Liver (tissue), 9 donors: ENCODE measurements around the gene ADAM19. TPM values are rescaled to one million over a fixed set of nuclear protein-coding genes. Genes with fewer than 3 reads are reported as not detected.

Source experiments
- DNase-seq: peaks from one replicate; pipeline ENCODE4 v3.0.0-alpha.2; 2017; ENCODE audit warnings: low spot score
- H3K27ac ChIP-seq, 2 donors: one replicate each; pipeline ENCODE4 v1.7.0; 2013; ENCODE audit warnings: inconsistent platforms in 2 of 2, low read length in 2 of 2, control low read depth in 1 of 2, low read depth in 1 of 2, mild to moderate bottlenecking in 1 of 2
- H3K27me3 ChIP-seq, 4 donors: one replicate each; pipeline versions ENCODE4 v1.6.1 to v1.7.0; 2013; ENCODE audit warnings: low read length in 3 of 4, inconsistent platforms in 1 of 4, mild to moderate bottlenecking in 1 of 4, moderate library complexity in 1 of 4; ENCODE audit not compliant: control insufficient read depth in 4 of 4, insufficient read depth in 4 of 4
- H3K36me3 ChIP-seq, 4 donors: one replicate each; pipeline versions ENCODE4 v1.6.1 to v1.7.0; 2013; ENCODE audit warnings: low read length in 3 of 4, mild to moderate bottlenecking in 3 of 4, low read depth in 1 of 4, moderate library complexity in 1 of 4; ENCODE audit not compliant: control insufficient read depth in 4 of 4, insufficient read depth in 3 of 4
- H3K4me1 ChIP-seq, 4 donors: one replicate each; pipeline versions ENCODE4 v1.6.1 to v1.7.0; 2013; ENCODE audit warnings: low read length in 3 of 4, mild to moderate bottlenecking in 3 of 4, moderate library complexity in 1 of 4; ENCODE audit not compliant: control insufficient read depth in 4 of 4, insufficient read depth in 4 of 4
- H3K4me3 ChIP-seq, 3 donors: one replicate each; pipeline versions ENCODE4 v1.6.1 to v1.7.0; 2013; ENCODE audit warnings: low read length in 3 of 3, control low read depth in 1 of 3, low read depth in 1 of 3, mild to moderate bottlenecking in 1 of 3
- H3K9ac ChIP-seq, 2 donors: one replicate each; pipeline ENCODE4 v1.7.0; 2013; ENCODE audit warnings: low read length in 2 of 2, mild to moderate bottlenecking in 2 of 2, moderate library complexity in 2 of 2, control low read depth in 1 of 2, low read depth in 1 of 2
- H3K9me3 ChIP-seq, 4 donors: one replicate each; pipeline versions ENCODE4 v1.6.1 to v1.7.0; 2013; ENCODE audit warnings: low read length in 3 of 4; ENCODE audit not compliant: control insufficient read depth in 4 of 4
- ATF3 ChIP-seq: IDR thresholded peaks from 2 replicates; pipeline ENCODE4 v1.6.1; 2016; ENCODE audit warnings: antibody characterized with exemption
- CTCF ChIP-seq: fragments of 150-350 bp; IDR thresholded peaks from 2 replicates; pipeline ENCODE4 v1.5.1; 2017; ENCODE audit warnings: improper control_type of control experiment, low read depth, low read length; ENCODE audit not compliant: missing input control
- EGR1 ChIP-seq, 2 donors: IDR thresholded peaks; 2 replicates each; pipeline ENCODE4 v1.6.1; 2016 to 2018; ENCODE audit warnings: antibody characterized with exemption in 2 of 2, low read depth in 2 of 2
- FOXA1 ChIP-seq: IDR thresholded peaks from 2 replicates; pipeline ENCODE4 v1.6.1; 2016; ENCODE audit warnings: antibody characterized with exemption
- FOXA2 ChIP-seq: IDR thresholded peaks from 2 replicates; pipeline ENCODE4 v1.6.1; 2016; ENCODE audit warnings: antibody characterized with exemption
- GABPA ChIP-seq, 2 donors: IDR thresholded peaks in 1 of 2; conservative IDR thresholded peaks in 1 of 2; 2 replicates each; pipeline ENCODE4 v1.6.1; 2016; ENCODE audit warnings: antibody characterized with exemption in 2 of 2, mild to moderate bottlenecking in 1 of 2, moderate library complexity in 1 of 2
- HNF4A ChIP-seq, 2 donors: conservative IDR thresholded peaks; 2 replicates each; pipeline ENCODE4 v1.6.1; 2016; ENCODE audit warnings: antibody characterized with exemption in 2 of 2, mild to moderate bottlenecking in 2 of 2
- HNF4G ChIP-seq: IDR thresholded peaks from 2 replicates; pipeline ENCODE4 v1.6.1; 2016; ENCODE audit warnings: antibody characterized with exemption
- JUND ChIP-seq, 2 donors: IDR thresholded peaks; 2 replicates each; pipeline ENCODE4 v1.6.1; 2016; ENCODE audit warnings: antibody characterized with exemption in 2 of 2
- MAX ChIP-seq: IDR thresholded peaks from 2 replicates; pipeline ENCODE4 v1.6.1; 2016; ENCODE audit warnings: antibody characterized with exemption
- NR2F2 ChIP-seq: IDR thresholded peaks from 2 replicates; pipeline ENCODE4 v1.6.1; 2016; ENCODE audit warnings: antibody characterized with exemption
- RAD21 ChIP-seq, 2 donors: IDR thresholded peaks; 2 replicates each; pipeline ENCODE4 v1.6.1; 2016; ENCODE audit warnings: antibody characterized with exemption in 2 of 2, mild to moderate bottlenecking in 2 of 2
- REST ChIP-seq: IDR thresholded peaks from 2 replicates; pipeline ENCODE4 v1.6.1; 2016; ENCODE audit warnings: antibody characterized with exemption, mild to moderate bottlenecking
- RXRA ChIP-seq, 2 donors: IDR thresholded peaks; 2 replicates each; pipeline ENCODE4 v1.6.1; 2017 to 2018; ENCODE audit warnings: antibody characterized with exemption in 2 of 2, mild to moderate bottlenecking in 1 of 2
- SP1 ChIP-seq: IDR thresholded peaks from 2 replicates; pipeline ENCODE4 v1.6.1; 2018; ENCODE audit warnings: antibody characterized with exemption, mild to moderate bottlenecking
- YY1 ChIP-seq: IDR thresholded peaks from 2 replicates; pipeline ENCODE4 v1.6.1; 2016; ENCODE audit warnings: antibody characterized with exemption, mild to moderate bottlenecking
- ZBTB33 ChIP-seq: IDR thresholded peaks from 2 replicates; pipeline ENCODE4 v1.6.1; 2016; ENCODE audit warnings: antibody characterized with exemption
- WGBS: extraction: QIAGEN DNeasy Blood & Tissue Kit; methylation state at CpG from one replicate; pipeline ENCODE4 v1.1.7; 2013; 5-methylcytosine and 5-hydroxymethylcytosine counted together
- polyA plus RNA-seq, 2 donors: library from polyadenylated mRNA; stranded (reverse) in 1 of 2; unstranded in 1 of 2; fragments of 200-250 nt in 1 of 2; fragments of >200 nt in 1 of 2; fragmentation: Nextera tagmentation in 1 of 2; extraction: Ambion mirVana in 1 of 2; gene quantifications; one replicate each; pipeline versions ENCODE4 v1.2.1 to v1.2.3, GENCODE V29; 2013 to 2015
- total RNA-seq, 2 donors: library from RNA; depleted of rRNA; stranded (reverse); fragments of >200 nt; gene quantifications; one replicate each; pipeline ENCODE4 v1.2.3, GENCODE V29; 2014
- donor health status: healthy.
- donor health status: healthy.
- donor health status: healthy.
- donor health status: healthy.
- donor health status: healthy.

The ADAM19 gene
- total and polyA plus RNA-seq, 4 donors: 2.4 to 7.1 (median 2.9) TPM

- H3K9ac ChIP-seq: no peak overlapping the region
- peaks cover 2 to 14% (median 10%) of the 10 kb centered on the region in 4 donors for H3K36me3 ChIP-seq
- H3K4me1 ChIP-seq: no peaks in the 10 kb centered on the region
- H3K27me3 ChIP-seq: no peaks in the 10 kb centered on the region
- TF ChIP-seq ZBTB33 (no peak), HNF4A (conservative IDR thresholded peaks at IDR 0.05) (no peak)
- no peak for DNase-seq
- no peak overlapping the region for H3K27ac ChIP-seq
- H3K4me3 ChIP-seq: no peak overlapping the region
- no peaks in the 10 kb centered on the region for H3K9me3 ChIP-seq
- 98% methylated on average over 8 of the region's 8 CpGs for WGBS
Observed at GRCh38 chr5:157496864-157497263, 78.7 kb downstream of the ADAM19 start.

- no peaks in the 10 kb centered on the region for H3K27me3 ChIP-seq
- H3K27ac ChIP-seq: no peak overlapping the region
- H3K9ac ChIP-seq: no peak overlapping the region
- no peaks in the 10 kb centered on the region for H3K4me1 ChIP-seq
- H3K9me3 ChIP-seq: no peaks in the 10 kb centered on the region
- H3K36me3 ChIP-seq: peaks cover 2 to 17% (median 9%) of the 10 kb centered on the region in 4 donors
- whole genome bisulfite sequencing: 81% methylated on average over 5 of the region's 5 CpGs
- no peak overlapping the region for H3K4me3 ChIP-seq
- DNase-seq: no peak
- TF ChIP-seq MAX: peak; percentile 26
- no peak for TF ChIP-seq CTCF
- peak; percentile 19 to 26 for TF ChIP-seq HNF4A (conservative IDR thresholded peaks at IDR 0.05)
Observed at GRCh38 chr5:157494178-157494832, 81.3 kb downstream of the ADAM19 start.

GRCh38 chr5:157492886-157493285 is 82.7 kb downstream of the ADAM19 start:
- Histone ChIP-seq H3K36me3 (peaks cover 2 to 21% (median 13%) of the 10 kb centered on the region in 4 donors), H3K27me3 (no peaks in the 10 kb centered on the region), H3K4me3 (no peak overlapping the region), H3K4me1 (no peaks in the 10 kb centered on the region), H3K9ac (no peak overlapping the region), H3K27ac (no peak overlapping the region), H3K9me3 (no peaks in the 10 kb centered on the region)
- WGBS: 98% methylated on average over 9 of the region's 9 CpGs
- DNase-seq: no peak
- no peak for TF ChIP-seq MAX
- TF ChIP-seq EGR1 (IDR thresholded peaks at IDR 0.05; ENCODE audit: low read depth in 2 of 2): no peak
- no peak for TF ChIP-seq ATF3
- TF ChIP-seq CTCF: no peak
- TF ChIP-seq RAD21 (IDR thresholded peaks at IDR 0.05): no peak
- TF ChIP-seq SP1: no peak
- TF ChIP-seq GABPA (IDR thresholded peaks at IDR 0.05 in 1 of 2, conservative IDR thresholded peaks at IDR 0.05 in 1 of 2): no peak
- no peak for TF ChIP-seq HNF4G
- TF ChIP-seq FOXA2: no peak
- TF ChIP-seq FOXA1: no peak
- no peak for TF ChIP-seq NR2F2
- TF ChIP-seq YY1: no peak
- TF ChIP-seq RXRA (IDR thresholded peaks at IDR 0.05): no peak
- TF ChIP-seq REST: no peak
- TF ChIP-seq JUND (IDR thresholded peaks at IDR 0.05): no peak
- no peak for TF ChIP-seq HNF4A (conservative IDR thresholded peaks at IDR 0.05)
